SK-N-SH treated with all-trans-retinoic acid at 6 μM for 48 hours (cell line): ENCODE measurements around the gene VMO1.

Source experiments
- BACH2 ChIP-seq: fragments of 250-450 bp; sonication (Bioruptor Pico); IDR thresholded peaks from 2 replicates; pipeline ENCODE4 v1.9.0; 2021; ENCODE audit warnings: mild to moderate bottlenecking, borderline replicate concordance
- ISL1 ChIP-seq: fragments of 250-450 bp; sonication (Bioruptor Pico); IDR thresholded peaks from 2 replicates; pipeline ENCODE4 v2.1.2; 2022; ENCODE audit warnings: mild to moderate bottlenecking, moderate library complexity
- PATZ1 ChIP-seq: fragments of 250-450 bp; sonication (Bioruptor Pico); IDR thresholded peaks from 2 replicates; pipeline ENCODE4 v1.8.0; 2020; ENCODE audit warnings: mild to moderate bottlenecking, moderate library complexity, borderline replicate concordance

- TF ChIP-seq BACH2 (CRISPR knock-in tag) = no peak
- no peak for TF ChIP-seq PATZ1 (CRISPR knock-in tag)
- TF ChIP-seq ISL1 (CRISPR knock-in tag) = no peak
These were observed 48.5 kb upstream of the VMO1 start for GRCh38 chr17:4834681-4835020.
